Esophagus mucosa (tissue), 1 donor: Measurements from ENCODE around the gene KCNQ1OT1. TPM values are rescaled to one million over a fixed set of nuclear protein-coding genes. Genes with fewer than 3 reads are reported as not detected.
"Not testable (repeated sequence)": the region's sequence is repeated elsewhere in the genome, so short reads cannot be mapped to it uniquely, and the experiment has no call there.

ENCODE experiments used
- ATAC-seq: fragments of 200-7000 bp; cut with Tn5 transposase; one replicate; pipeline ENCODE4 v1.9.1; 2020
- total RNA-seq: library from RNA; stranded (reverse); gene quantifications from one replicate; pipeline ENCODE4 v1.2.4, GENCODE V29; 2023
- donor health status: DM: yes; HTN: yes; CAD: no.

The KCNQ1OT1 gene
- total RNA-seq, 1 donor from 2014 or later = 0.60 TPM

DNA sequence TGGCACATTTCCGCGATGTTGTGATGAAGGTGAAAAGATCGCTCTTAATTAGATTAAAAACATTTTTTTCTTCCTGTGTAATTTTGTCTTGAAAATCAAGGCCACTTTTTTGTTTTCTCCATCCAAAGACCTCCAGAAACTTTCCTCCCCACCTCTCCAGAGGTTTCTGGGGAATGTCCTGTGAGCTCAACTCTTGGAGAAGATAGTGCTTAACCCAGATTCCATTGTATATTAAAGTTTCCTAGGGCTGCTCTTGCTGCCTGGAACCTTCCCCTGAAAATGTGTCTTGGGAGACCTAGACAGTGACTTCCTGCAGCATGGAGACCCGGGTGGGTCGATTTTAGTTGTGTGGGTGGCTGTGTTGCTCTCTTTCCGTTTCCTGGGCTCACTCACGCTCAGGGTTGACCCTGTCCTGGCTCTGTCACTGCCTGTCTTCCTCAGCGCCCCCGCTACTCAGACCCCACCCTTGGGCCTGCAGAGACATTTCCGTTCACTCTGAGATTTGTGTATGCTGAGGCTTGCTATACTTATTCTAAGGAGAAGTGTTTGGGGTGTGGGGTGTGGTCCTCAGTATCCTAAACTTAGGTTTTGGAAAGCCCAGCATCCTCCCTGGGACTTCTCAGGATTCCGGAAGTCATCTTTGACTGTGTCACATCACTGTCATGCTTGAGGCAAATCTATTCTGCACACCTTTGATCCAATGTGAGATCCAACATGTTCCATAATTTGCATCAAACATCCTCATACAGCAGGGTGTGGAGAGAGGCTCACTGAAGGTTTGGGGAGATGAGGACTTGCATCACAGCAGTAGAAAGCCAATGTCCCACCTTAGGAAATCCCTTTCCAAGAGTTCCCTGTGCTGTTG is 47.2 kb downstream of the KCNQ1OT1 start:
- no peak for ATAC-seq

DNA sequence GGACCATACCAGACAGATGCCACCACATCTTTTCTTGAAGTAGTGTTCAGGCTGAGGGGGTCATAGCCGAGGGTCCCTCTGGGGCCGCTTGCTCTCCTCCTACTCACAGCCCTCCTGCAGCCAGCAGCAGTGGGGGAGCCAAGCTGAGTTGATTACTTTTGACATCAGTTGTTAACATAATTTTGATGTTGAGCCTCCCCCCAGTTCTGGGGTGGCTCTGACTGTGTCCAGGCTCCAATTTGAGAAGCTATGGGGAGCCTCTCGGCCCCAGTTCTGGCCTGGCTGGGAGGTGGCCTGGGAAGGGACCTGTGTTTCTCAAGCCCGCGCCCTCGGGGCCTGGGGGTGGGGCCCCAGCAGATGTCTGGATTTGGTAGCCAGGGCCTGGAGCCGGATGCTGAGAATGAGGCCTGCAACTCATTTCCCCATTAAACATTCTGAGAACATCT is 47.9 kb downstream of the KCNQ1OT1 start:
- peak; percentile 10 for ATAC-seq

GRCh38 chr11:2651054-2651617 is 48.7 kb downstream of the KCNQ1OT1 start:
- ATAC-seq = no peak

GRCh38 chr11:2650343-2650867 is 49.4 kb downstream of the KCNQ1OT1 start:
- no peak for ATAC-seq

GRCh38 chr11:2649848-2650247 is 49.9 kb downstream of the KCNQ1OT1 start:
- ATAC-seq = no peak

DNA sequence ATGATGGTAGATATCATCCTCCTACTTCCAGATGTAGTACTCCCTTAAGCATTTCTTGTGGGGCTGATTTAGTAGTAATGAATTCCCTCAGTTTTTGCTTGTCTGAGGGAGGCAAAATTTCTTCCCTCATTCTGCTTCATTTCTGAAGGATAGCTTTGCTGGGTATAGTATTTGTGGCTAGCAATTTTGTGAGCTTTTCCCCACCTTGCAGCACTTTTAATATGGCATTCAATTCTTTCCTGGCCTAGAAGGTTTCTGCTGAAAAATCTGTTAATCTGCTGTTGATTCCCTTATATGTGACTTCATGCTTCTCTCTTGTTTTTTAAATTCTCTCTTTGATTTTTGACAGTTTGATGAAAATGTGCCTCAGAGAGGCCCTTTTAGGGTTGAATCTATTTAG is 50.4 kb downstream of the KCNQ1OT1 start:
- ATAC-seq = no peak

DNA sequence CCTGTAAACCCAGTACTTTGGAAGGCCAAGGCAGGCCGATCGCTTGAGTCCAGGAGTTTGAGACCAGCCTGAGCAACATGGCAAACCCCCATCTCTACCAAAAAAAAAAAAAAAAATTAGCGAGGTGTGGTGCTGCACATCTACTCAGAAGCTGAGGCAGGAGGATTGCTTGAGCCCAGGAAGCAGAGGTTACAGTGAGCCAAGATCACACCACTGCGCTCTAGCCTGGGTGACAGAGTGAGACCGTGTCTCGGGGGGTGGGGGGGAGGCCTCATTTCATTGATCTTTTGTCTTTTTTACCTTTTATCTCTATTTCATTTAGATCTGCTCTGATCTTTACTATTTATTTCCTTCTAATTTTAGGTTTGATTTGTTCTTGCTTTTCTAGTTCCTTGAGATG is 51.8 kb downstream of the KCNQ1OT1 start:
- ATAC-seq = no peak

DNA sequence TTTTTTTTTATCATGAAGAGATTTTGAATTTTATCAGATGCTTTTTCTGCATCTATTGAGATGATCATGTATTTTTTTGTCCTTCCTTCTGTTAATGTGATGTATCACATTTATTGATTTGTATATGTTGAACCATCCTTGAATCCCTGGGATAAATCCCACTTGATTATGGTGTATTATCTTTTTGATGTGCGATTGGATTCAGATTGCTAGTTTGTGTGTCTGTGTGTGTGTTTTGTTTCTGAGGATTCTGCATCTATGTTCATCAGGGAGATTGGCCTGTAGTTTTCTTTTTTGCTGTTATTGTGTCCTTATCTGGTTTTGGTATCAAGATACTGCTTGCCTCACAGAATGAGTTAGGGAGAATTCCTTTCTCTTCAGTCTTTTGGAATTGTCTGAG is 52.6 kb downstream of the KCNQ1OT1 start:
- ATAC-seq = no peak

DNA sequence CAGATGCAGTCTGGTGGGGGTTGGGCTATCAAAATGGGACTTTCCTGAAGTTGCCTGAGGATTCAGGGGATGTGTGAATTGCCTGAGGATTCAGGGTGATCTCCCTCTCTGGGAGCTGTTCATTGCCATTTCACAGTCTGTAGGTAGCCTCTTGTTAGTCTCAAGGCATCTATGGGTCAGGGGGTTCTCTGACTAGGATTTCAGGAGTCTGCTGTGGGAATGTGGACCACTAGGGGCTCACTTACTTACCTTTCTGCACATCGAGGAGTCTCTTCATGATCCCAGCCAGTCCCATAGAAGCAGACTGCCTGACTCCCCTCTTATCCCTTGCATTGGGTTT is 54.0 kb downstream of the KCNQ1OT1 start:
- no peak for ATAC-seq

GRCh38 chr11:2644844-2645778 is 54.7 kb downstream of the KCNQ1OT1 start:
- ATAC-seq = no peak

DNA sequence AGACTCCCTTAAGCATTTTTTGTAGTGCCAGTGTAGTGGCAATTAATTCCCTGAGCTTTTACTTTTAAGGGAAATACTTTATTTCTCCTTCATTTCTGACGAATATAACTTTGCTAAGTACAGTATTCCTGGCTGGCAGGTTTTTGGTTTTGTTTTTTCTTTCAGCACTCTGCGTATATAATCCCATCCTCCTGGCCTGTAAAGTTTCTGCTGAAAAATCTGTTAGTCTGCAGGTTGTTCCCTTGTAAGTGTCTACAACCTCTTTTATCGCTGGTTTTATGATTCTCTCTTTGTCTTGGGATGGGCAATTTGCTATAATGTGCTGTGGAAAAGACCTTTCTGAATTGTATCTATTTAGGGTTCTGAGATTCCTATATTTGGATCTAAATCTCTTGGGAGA is 56.0 kb downstream of the KCNQ1OT1 start:
- no peak for ATAC-seq

- no peak for ATAC-seq
Observed at GRCh38 chr11:2641623-2642022, 58.2 kb downstream of the KCNQ1OT1 start.

GRCh38 chr11:2639763-2640162 is 60.0 kb downstream of the KCNQ1OT1 start:
- not testable (repeated sequence) for ATAC-seq

DNA sequence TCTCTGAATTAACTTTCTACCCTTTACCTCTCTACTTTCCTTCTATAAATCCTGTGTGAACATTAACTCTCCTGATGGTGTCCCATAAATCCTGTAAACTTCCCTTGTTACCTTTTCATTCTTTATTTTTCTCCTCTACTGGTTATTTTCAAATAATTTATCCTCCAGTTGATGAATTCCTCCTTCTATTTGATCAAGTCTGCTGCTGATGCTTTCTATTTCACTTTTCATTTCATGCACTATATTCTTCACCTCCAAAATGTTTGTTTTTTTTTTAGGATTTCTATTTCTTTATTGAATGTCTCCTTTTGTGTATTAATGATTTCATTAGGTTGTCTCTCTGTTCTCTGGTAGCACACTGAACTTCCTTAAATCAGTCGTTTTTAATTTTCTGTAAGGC is 68.6 kb downstream of the KCNQ1OT1 start:
- no peak for ATAC-seq

GRCh38 chr11:2630679-2631078 is 69.1 kb downstream of the KCNQ1OT1 start:
- ATAC-seq = no peak

DNA sequence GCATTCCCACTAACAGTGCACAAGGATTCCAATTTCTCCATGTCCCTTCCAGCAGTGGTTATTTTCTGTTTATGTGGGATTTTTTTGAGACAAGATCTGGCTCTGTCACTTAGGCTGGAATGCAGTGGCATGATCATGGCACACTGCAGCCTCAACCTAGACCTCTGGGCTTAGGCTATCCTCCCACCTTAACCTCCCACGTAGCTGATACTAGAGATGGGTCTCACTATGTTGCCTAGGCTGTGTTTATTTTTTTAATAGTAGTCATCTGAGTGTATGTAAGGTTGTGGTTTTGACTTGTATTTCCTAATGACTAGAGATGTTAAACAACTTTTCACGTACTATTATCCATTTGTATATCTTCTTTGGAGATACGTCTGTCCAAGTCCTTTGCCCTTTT is 74.6 kb downstream of the KCNQ1OT1 start:
- ATAC-seq = no peak

DNA sequence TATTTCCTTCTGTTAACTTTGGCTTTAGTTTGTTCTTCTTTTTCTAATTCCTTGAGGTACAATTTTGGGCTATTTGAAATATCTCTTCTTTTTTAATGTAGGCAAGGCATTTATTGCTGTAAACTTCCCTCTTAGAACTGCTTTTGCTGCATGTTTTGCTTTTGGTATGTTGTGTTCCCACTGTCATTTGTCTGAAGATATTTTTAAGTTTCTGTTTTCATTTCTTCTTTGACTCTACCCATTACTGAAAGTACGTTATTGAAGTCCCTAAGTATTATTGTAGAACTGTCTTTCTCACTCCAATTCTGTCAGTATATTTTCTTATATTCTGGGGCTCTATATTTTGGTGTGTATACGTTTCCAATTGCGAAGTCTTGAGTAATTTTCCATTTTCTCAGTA is 77.9 kb downstream of the KCNQ1OT1 start:
- no peak for ATAC-seq

- no peak for ATAC-seq
Observed at GRCh38 chr11:2612884-2613571, 86.8 kb downstream of the KCNQ1OT1 start.

- ATAC-seq = no peak
Observed at GRCh38 chr11:2609345-2609744, 90.4 kb downstream of the KCNQ1OT1 start.

DNA sequence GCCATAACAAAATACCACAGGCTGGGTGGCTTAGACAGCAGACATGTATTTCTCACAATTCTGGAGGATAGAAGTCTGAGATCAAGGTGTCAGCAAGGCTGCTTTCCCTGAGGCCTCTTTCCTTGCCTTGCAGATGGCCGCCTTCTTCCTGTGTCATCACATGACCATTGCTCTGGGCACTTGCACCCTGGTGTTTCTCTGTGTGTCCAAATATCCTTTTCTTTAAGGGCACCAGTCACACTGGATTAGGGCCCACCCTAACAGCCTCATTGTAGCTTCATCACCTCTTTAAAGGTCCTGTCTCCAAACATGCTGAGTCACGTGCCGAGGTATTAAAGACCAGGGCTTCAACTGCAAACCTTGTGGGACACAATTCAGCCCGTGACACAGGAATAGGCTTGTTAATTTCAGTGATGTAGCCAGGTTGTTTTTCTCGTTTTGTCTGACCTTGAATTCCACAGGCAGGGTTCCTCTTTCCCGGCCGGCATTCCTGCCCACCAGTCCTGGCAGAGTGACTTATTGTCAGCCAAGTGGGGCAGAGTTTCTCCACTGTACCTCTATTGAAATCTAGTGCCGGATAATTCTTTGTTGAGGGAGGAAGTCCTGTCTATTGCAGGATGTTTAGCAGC is 100.1 kb downstream of the KCNQ1OT1 start:
- no peak for ATAC-seq

GRCh38 chr11:2595204-2595603 is 104.6 kb downstream of the KCNQ1OT1 start:
- no peak for ATAC-seq

- ATAC-seq = no peak
Observed at GRCh38 chr11:2594267-2594666, 105.5 kb downstream of the KCNQ1OT1 start.
